ENCODE data around the gene NRG3.
"Not testable (repeated sequence)": the region's sequence is repeated elsewhere in the genome, so short reads cannot be mapped to it uniquely, and the experiment has no call there.

NRG3 gene

DNA sequence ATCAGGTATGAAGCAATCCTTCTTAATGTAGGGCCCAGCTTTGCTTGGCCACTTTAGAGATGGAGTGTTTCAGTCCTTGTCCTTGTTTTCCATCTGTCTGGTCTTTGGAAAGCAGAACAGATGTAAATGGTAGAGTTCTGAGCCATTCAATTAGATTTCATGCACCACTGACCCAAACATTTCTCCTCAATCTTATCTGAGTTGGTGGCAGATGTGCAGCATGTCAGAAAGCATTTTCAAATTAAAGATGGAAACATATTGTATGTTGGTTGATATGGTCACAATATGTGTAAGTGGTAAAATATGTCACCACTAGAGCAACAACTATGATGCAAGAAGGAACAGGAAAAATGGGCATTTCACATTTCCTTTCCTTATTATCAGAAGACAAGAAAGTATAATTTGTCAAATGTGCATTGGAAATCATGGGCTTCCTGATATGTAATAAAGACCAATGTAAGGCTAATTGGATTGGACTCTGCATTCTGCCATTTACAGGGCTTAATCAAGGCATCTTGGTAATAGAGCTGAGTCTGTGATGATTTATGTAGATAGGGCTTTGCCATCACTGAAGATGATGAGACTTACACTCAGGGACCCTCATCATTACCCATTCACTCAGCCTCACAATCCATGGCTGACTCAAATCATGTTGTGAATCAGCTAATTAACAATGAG, 750.7 kb downstream of the NRG3 start:
- no peak for DNase-seq

DNA sequence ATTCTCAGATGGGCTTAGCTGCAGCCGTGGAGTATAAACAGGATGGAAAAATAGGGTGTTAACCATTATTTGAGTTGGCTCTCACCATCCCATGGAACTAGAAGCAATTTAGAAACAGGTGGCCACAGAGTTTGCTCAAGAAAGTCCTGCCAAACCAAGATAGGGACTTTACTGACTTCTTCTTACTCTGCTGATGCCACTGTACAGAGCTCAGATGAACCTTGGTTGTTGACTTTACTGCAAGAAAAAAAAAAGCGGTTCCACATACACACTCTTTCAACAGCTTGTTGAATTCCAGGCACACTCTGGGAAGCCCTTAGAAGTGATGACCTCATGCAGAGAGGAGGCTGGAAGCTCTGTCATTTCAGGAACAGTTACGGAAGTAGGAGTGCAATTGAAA, 753.4 kb downstream of the NRG3 start:
- DNase-seq, result no peak

- DNase-seq, result no peak
Measured at GRCh38 chr10:82643076-82643475, 768.1 kb downstream of the NRG3 start.

DNA sequence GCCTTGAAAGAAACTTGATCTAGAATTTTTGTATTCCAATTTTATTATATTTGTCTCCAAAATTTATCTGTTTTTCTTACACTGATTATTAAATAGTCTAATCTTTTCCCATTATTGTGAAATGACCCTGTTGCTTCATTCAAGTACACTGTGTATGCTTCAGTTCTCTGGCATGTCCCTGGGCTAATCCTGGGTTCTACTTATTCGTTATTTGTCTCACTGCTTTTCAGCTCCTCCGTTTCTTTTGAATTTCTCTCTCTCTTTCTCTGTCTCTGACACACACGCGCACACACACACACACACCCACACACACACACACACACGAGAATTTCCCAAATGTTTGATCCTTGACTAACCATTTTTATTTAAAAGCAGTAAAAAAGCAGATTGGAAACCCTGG, 768.6 kb downstream of the NRG3 start:
- no peak for DNase-seq

DNA sequence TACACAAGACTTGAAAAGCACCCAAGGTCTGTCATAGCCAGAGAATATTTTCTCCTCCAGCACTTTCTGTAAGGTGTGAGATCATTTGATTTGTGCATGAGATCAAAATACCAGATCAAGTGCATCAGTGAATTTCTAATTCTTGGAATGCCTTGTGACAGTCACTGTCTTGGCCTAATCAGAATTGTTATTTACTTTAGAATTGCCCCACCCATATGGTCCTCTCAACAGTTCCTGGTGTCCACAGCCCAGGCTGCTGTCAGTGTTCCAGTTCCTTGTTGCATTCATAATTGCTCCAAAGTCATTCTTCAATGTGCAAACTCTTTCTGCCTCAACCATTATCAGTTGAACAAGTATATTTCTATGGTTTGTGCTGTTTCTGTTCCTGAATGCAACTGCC, 770.2 kb downstream of the NRG3 start:
- DNase-seq, result no peak

DNA sequence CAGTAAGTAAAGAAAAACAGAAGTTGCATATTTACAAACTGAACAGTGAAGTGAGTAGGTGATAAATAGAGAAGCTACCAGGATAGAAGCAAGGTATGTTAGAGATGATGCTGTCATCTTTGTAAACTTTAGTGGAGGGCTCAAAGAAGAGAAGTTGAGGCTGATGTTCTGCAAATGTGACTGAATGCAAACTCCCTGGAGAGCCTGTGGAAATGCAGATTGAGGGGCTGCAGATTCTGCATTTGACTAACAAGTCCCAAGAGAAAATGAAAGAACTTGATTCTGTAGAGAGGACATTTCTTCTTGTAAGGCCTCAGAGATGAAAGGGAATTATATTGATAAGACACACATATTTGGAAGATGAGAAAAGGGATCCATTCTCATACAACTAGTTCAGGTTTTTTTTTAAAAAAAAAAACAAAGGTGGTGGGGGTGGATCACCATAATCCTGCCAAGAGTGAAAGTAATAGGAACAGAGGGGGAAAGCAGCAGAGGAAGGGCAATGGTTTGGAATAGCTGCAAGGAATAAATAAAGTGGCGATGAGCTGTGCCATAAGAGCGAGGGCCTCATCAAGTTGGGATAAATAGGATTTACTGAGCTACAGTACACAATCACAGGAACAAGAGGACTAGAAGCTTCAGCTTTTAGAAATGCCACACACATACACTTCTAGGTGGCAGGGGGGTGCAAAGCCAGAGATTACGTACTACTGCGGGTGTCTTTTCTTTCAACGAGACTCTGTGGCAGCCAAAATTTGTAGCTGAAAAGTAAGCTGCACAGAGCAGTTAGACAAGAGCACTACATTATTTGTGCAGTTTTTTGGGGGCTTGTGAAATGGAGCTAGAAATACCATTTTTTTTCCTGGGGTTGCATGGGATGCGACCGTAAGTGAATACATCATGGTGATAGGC, 778.5 kb downstream of the NRG3 start:
- no peak for DNase-seq

DNA sequence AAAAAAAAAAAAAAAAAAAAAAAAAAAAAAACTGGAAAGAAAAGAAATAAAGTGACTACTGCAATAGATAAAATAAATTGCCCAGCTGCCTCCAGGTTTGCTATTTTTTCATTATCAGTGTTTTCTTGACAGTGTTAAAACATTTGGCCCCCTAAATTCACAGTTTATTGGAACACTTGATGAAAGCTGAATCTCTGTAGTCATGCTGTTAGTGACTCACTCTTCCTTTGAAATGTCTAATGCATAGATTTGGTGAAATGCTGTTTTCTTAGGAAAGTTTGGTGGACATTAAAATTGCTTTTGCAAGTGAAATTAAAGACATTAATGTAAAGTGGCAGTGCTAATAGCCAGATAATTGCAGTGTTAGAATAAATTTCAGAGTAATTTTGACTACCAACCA, 785.2 kb downstream of the NRG3 start:
- DNase-seq, result no peak

DNA sequence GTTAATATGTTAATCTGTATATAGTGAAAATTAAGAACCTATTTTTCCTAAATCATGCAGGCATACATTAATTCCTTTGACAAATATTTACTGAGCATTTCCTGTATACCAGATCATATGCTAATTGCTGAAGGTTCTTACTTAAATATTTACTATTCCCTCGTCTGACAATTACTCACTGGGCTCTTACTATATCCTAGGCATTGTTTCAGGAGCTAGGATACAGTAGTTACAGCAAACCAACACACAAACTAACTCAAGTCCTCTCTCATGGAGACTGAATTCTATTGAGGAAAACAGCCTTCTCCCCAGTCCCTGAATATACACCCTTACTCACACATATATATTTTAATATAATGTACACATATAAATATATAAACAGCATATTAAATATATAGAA, 786.0 kb downstream of the NRG3 start:
- no peak for DNase-seq

DNA sequence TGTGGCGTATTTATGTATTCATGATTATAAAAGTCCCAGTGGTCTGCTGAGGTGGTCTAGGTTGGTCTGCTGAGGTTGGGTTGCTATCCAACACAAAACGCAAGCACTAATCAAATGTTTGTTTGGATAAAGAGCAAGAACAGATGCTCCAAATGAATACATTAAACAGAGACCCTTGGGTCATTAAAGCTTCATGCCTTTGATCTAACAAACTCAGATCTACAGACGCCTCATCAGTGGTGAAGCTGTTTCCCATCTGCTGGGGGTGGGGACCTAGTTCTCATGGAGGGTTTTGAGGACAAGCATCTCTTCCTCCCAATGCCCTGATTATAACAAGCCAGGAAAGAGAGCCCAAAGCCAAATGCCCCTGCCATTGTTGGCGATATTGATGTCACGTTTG, 786.7 kb downstream of the NRG3 start:
- DNase-seq, result no peak

DNA sequence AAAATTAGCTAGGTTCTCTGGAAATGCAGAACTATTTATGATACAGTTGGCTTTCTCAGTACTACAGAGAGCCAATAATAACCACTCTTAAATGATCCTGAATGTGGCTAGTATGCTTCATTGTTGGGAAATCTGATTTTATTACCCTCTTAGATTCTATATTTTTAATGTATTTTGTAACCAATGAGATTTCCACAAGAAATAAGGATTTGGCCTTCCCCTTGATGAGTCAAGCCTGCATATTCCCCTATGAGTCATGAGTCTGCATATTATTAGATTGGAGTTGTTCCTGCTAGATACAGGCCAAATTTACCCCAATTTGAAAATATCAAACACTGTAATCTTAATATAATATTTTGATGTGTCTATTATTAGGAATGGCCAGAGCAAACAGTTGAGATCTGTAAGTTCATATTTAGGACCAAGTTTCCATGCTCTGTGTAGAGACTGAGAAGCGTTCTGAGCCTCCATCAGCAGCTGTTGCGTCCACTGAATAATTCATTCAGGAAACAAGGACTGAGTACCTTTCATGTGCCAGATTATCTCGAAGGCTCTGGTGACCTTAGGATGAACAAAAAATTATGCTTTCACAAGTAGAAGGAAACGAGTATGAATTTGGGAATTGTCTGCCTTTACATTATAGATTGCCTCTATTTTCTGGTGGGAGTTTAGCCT, 793.4 kb downstream of the NRG3 start:
- no peak for DNase-seq

DNA sequence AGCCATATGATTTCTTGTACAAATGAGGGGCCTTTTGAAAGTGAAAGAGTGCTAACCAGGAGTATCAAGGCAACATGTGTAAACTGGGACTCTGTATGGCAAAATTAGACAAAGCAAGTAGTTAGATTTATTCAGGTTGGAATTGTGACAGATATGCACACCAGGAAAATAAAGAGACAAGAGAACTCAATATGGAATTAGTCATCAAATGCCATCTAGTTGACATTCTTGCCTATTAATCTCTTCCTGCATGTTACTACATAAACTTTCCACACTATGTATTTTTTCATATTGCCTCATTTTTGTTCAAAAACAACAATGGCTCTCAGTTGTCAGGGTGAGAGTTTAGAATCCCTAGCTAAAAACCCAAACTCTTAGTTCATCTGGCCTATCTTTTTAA, 799.0 kb downstream of the NRG3 start:
- no peak for DNase-seq

DNA sequence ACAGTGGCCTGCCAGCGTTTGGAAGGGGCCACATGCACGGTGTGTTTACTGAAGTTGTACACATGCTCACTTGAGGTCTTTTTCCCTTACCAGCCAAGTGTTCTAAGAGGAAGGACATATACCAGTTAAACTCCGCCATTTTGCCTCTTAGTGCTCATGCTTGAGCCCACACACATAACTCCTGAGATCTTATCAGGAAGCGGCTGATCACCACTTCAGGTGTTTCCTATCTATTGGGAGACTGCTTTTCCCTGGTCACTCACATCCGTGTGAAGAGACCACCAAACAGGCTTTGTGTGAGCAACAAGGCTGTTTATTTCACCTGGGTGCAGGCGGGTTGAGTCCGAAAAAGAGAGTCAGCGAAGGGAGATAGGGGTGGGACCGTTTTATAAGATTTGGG, 802.9 kb downstream of the NRG3 start:
- not testable (repeated sequence) for DNase-seq

GRCh38 chr10:82678451-82678850, 803.5 kb downstream of the NRG3 start:
- not testable (repeated sequence) for DNase-seq

DNA sequence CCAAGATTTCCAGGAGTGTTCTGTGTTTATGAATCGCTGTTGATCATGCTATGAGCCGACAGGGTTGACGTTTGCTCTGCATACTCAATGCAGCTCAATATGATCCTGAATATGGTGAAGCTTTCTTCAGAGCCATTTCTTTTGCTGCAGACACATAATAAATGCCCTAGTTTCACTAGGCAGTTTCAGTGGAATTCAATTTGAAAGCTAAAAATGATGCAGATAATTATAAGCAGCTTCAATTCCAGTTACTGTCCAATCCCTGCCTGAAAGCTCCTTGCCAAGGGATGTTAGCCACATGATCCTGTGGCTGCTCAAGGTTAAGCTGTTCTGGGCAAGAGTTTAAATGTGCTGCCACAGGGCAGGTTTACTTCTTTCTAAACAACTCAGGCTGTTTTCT, 805.6 kb downstream of the NRG3 start:
- DNase-seq, result no peak

DNA sequence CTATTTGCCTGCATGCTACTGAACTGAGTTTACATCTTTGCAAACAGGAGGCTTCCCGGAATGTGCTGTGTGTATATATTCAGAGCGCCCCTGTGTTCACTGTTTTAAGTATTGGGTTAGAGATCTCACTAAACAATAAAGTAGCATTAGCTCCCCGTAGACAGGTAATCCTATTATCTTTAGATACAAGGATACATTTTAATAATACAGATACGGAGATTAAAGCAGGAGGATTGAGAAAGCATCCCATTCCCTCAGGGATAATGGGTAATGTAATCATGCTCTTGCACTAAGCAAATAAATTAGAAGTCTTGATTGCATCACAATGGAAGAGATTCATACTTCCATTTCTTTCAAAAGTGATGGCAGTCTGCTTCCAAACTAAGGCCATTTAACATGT, 809.0 kb downstream of the NRG3 start:
- no peak for DNase-seq

- DNase-seq, result no peak
Measured at GRCh38 chr10:82685087-82685486, 810.1 kb downstream of the NRG3 start.

- no peak for DNase-seq
Measured at GRCh38 chr10:82691211-82691610, 816.2 kb downstream of the NRG3 start.

DNA sequence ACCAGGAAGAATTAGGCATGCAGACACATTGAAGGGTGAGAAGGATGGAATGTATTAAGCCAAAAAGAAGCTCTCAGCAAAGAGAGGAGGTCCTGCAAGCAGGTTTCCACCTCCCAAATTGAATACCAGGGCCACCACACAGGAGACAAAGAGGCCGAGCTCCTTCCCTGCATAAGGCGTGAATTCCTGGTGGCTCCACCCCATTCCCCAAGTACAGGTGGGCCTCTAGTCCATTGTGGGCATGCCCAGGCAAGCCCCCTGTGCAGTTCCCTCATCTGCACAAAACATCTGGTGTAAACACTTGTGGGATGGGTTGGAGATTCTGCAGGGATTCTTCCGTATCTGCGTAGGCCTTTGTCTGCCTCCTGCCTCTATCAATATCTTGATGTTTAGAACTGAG, 817.5 kb downstream of the NRG3 start:
- DNase-seq, result no peak

DNA sequence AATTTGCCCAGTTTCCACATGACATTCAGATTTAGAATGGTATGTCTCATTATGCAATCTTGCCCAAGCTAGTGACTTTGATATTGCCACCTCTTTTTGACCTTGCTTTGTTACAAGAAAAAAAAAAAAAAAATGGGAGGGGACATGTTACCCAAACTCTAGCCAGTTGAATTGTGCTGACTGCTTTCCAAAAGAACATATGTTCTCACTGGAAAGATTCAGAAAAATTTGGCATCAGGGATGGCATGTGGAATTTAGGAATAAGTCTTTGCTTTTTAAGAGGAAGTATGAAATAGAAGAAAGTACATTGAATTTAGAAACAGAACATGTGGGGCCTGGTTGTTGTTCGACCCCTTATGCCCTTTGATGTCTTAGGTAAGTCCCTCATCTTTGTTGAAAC, 846.8 kb downstream of the NRG3 start:
- DNase-seq, result no peak

DNA sequence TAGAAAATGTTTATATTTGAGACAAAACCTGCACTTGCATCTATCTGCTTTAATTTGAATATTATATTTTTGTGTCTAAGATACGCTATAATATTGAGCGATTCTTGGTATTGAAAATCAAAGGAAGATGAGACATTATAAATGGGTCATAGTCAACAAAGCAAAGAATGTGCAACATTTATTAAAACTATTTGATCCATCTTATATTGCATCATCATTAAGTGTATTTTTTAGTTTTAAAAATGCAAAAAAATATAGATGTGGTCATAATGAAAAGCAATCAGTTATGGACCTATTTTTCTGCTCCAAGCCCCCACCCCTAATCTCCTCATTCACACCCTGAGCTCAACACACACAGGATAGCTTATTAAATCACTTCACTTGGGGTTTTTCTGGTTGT, 847.3 kb downstream of the NRG3 start:
- no peak for DNase-seq

DNA sequence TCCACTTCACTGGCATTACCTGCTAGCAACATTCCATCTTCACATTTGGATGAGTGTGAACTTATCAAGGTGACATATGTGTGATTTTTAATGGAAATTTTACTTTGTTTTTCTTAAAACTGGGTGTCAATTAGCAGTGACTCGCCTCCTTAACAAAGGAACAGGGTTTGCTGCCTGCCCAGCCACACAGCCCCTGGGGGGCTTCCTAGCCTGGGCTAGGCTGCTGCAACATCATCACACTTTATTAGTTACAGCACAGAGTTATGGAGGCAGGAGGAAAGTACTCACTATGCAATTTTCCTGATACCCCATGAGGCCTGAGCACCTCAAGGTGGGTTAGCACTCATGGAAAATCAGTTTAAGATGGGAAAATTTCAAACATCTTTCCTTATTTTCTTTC, 861.3 kb downstream of the NRG3 start:
- DNase-seq, result no peak

GRCh38 chr10:82737549-82737948, 862.6 kb downstream of the NRG3 start:
- no peak for DNase-seq

- no peak for DNase-seq
Measured at GRCh38 chr10:82738592-82738991, 863.6 kb downstream of the NRG3 start.

DNA sequence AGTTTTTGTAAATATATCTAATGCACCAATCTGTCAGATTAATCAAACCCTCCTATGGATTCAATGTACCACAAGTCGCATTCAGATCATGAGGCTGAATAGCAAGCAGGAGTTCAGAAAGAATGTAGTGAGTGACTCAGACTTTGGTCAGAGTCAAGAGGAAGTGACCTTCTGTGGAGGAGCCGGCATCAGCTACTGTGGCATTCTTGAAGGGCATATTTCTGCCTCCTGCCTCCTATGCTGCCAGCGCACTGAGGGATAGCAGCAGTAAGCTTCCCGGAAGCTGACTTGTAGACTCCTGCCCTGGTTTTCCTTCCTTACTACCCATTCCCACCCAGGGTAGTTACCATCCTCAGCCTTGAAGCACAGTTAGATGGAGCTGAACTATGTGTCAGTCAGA, 867.5 kb downstream of the NRG3 start:
- no peak for DNase-seq
